M059J (cell line): Measurements from ENCODE around the gene STOML2. TPM values are rescaled to one million over a fixed set of nuclear protein-coding genes. Genes with fewer than 3 reads are reported as not detected.

Experiments used
- DNase-seq: peaks from one replicate; pipeline ENCODE4 v3.0.0-alpha.2; 2012; ENCODE audit warnings: low read depth
- total RNA-seq: library from RNA; depleted of rRNA; stranded (reverse); fragments of >200 nt; shearing (Covaris generic); gene quantifications from 2 replicates; pipeline ENCODE4 v1.2.3, GENCODE V29; 2014; rRNA removed

STOML2 gene
- total RNA-seq, 1 experiment from 2014 or later = 135 TPM

- DNase-seq = peak; percentile 99
These were observed 30.3 kb downstream of the STOML2 start, which contains the start of gene VCP for GRCh38 chr9:35072461-35073278. TSS of gene VCP (minus strand) at chr9:35072625. CDS start at chr9:35072353, 272 bp downstream.

- DNase-seq = peak; percentile 86
These were observed 31.0 kb downstream of the STOML2 start for GRCh38 chr9:35071814-35072460.

- DNase-seq = peak; percentile 78
These were observed 31.8 kb downstream of the STOML2 start for GRCh38 chr9:35070823-35071813.

GRCh38 chr9:35069020-35069419 is 33.9 kb downstream of the STOML2 start:
- no peak for DNase-seq

GRCh38 chr9:35067056-35067455 is 35.9 kb downstream of the STOML2 start:
- no peak for DNase-seq

GRCh38 chr9:35060548-35061207 is 42.3 kb downstream of the STOML2 start:
- no peak for DNase-seq

GRCh38 chr9:35059438-35059837 is 43.5 kb downstream of the STOML2 start:
- no peak for DNase-seq

- no peak for DNase-seq
These were observed 45.7 kb downstream of the STOML2 start for GRCh38 chr9:35057271-35057620.

- no peak for DNase-seq
These were observed 46.2 kb downstream of the STOML2 start for GRCh38 chr9:35056571-35057270.

- DNase-seq = no peak
These were observed 47.9 kb downstream of the STOML2 start for GRCh38 chr9:35054871-35055644.

- no peak for DNase-seq
These were observed 48.6 kb downstream of the STOML2 start for GRCh38 chr9:35054185-35054835.

- peak; percentile 54 for DNase-seq
These were observed 51.6 kb downstream of the STOML2 start for GRCh38 chr9:35051069-35051967.

Other genes with a start within 250 kb of the STOML2 start
- gene PHF24, start 144.8 kb downstream of the STOML2 start, total RNA-seq = not detected in 2 replicates
- gene DNAJB5, start 113.4 kb downstream of the STOML2 start, total RNA-seq = 18.0 and 23.1 TPM in 2 replicates
- gene VCP, start 30.5 kb downstream of the STOML2 start, total RNA-seq = 269 and 438 TPM in 2 replicates
- 37.1 and 46.7 TPM in 2 replicates for gene FANCG, start 23.2 kb downstream of the STOML2 start, total RNA-seq
- 27.5 and 29.2 TPM in 2 replicates for gene PIGO, start 6.5 kb downstream of the STOML2 start, total RNA-seq
- gene ATOSB, start 12.7 kb upstream of the STOML2 start, total RNA-seq = 31.2 and 40.8 TPM in 2 replicates
- 16.1 and 18.5 TPM in 2 replicates for gene UNC13B, start 58.9 kb upstream of the STOML2 start, total RNA-seq